GOT3 (cell line): ENCODE data around the gene PPM1H.

Experiments used
- DNase-seq: peaks from one replicate; lab custom pipeline; 2025; ENCODE audit warnings: mixed read lengths; lab: John Stamatoyannopoulos, UW

PPM1H gene

GRCh38 chr12:62649412-62650138 is 285.4 kb downstream of the PPM1H start:
- DNase-seq: no peak

GRCh38 chr12:62647586-62647985 is 287.4 kb downstream of the PPM1H start:
- no peak for DNase-seq

- DNase-seq: no peak
Measured at GRCh38 chr12:62646566-62646965, 288.4 kb downstream of the PPM1H start.

GRCh38 chr12:62643486-62643885 is 291.5 kb downstream of the PPM1H start:
- DNase-seq: no peak

- DNase-seq: no peak
Measured at GRCh38 chr12:62642486-62642885, 292.5 kb downstream of the PPM1H start.

- DNase-seq: no peak
Measured at GRCh38 chr12:62640910-62641448, 294.0 kb downstream of the PPM1H start.

- DNase-seq: no peak
Measured at GRCh38 chr12:62637679-62638078, 297.3 kb downstream of the PPM1H start.

- DNase-seq: no peak
Measured at GRCh38 chr12:62635649-62636048, 299.3 kb downstream of the PPM1H start.

- DNase-seq: no peak
Measured at GRCh38 chr12:62632411-62632918, 302.5 kb downstream of the PPM1H start.

- DNase-seq: peak; percentile 99
Measured at GRCh38 chr12:62631471-62632410, 303.2 kb downstream of the PPM1H start.

- no peak for DNase-seq
Measured at GRCh38 chr12:62629971-62630739, 304.8 kb downstream of the PPM1H start.

- DNase-seq: no peak
Measured at GRCh38 chr12:62629413-62629812, 305.5 kb downstream of the PPM1H start.

- DNase-seq: no peak
Measured at GRCh38 chr12:62627181-62627580, 307.8 kb downstream of the PPM1H start.

GRCh38 chr12:62625228-62625627 is 309.7 kb downstream of the PPM1H start:
- DNase-seq: no peak

GRCh38 chr12:62622177-62622576 is 312.8 kb downstream of the PPM1H start:
- DNase-seq: no peak

- no peak for DNase-seq
Measured at GRCh38 chr12:62621101-62621638, 313.8 kb downstream of the PPM1H start.

GRCh38 chr12:62618930-62619329 is 316.0 kb downstream of the PPM1H start:
- DNase-seq: no peak

GRCh38 chr12:62618319-62618718 is 316.6 kb downstream of the PPM1H start:
- no peak for DNase-seq

- DNase-seq: no peak
Measured at GRCh38 chr12:62613081-62613480, 321.9 kb downstream of the PPM1H start.

GRCh38 chr12:62606654-62607053 is 328.3 kb downstream of the PPM1H start:
- DNase-seq: no peak

GRCh38 chr12:62605981-62606380 is 329.0 kb downstream of the PPM1H start:
- DNase-seq: no peak

- DNase-seq: no peak
Measured at GRCh38 chr12:62604871-62605270, 330.1 kb downstream of the PPM1H start.
